Measurements from ENCODE around the gene RNASET2.

The RNASET2 gene

GRCh38 chr6:166947251-166947650, 9.1 kb downstream of the RNASET2 start:
- DNase-seq (ENCODE audit: low read depth, low spot score) = no peak

DNA sequence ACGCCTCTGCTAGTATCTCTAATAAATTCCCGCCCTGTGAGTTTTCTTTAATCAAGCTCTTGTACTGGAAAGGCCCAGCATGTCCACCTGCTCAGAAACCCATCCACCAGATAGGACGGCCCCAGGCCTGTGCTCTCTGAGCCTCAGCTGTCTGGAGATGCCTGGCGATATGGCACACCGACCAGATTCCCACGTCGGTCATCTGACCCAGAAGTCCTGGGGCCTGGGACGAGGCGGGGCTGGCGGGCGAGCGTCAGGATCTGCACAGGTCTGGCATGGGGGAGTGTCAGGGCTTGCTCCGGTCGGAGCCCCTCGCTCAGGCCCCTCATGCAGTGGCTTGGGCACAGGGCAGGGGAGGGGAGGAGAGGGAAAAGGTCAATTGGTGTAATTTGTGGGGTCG, 10.2 kb downstream of the RNASET2 start:
- DNase-seq (ENCODE audit: low read depth, low spot score) = no peak

DNA sequence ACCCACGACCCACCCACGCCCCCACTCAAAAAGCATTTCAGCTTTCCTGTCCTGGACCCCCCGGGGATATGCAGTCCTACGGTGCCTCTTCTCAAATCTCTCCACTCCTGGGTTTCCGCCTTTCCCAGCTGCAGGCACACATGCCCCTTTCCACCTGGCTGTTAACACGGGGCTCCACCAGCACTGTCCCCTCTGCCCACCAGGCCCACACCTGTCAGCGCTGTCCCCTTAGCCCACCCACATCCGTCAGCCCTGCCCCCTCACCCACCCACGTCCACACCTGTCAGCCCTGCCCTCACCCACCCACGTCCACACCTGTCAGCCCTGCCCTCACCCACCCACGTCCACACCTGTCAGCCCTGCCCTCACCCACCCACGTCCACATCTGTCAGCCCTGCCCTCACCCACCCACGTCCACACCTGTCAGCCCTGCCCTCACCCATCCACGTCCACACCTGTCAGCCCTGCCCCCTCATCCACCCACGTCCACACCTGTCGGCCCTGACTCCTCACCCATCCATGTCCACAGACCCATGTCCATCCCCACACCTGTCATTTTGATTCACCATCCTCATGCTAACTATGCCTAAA, 11.6 kb downstream of the RNASET2 start:
- DNase-seq (ENCODE audit: low read depth, low spot score) = no peak

DNA sequence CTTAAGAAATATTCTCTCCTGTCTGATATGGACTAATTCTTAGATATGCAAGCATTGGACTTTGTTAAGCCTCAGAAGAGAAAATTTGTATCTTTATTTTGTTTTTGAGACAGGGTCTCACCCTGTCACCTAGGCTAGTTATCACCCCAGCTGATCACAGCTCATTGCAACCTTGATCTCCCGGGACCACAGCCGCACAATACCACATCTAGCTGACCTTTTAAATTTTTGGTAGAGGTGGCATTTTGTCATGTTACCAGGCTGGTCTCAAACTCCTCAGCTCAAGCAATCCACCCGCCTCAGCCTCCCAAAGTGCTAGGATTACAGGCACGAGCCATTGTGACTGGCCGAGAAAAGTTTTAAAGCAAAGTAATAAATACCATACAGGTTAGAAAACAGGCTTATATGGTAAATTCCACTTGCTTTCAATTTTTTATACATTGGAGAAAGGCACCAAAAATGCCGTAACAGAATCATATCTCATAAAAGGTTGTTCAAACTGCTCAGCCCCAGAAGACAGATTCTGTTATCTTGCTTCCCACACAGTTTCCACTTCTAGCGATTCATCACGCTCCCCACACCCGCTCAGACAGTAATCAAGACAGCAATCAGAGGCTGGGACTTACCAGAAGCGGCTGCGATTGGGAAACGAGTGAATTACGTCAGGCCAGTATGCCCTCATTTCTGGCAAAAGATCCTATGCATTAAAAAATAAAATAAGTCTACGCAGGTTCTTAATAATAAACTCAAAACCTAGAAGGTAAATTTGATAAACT, 13.8 kb downstream of the RNASET2 start:
- no peak for DNase-seq (ENCODE audit: low read depth, low spot score)

- no peak for DNase-seq (ENCODE audit: low read depth, low spot score)
Observed at GRCh38 chr6:166940643-166941068, 15.7 kb downstream of the RNASET2 start.

GRCh38 chr6:166939894-166940293, 16.5 kb downstream of the RNASET2 start:
- DNase-seq (ENCODE audit: low read depth, low spot score) = no peak

GRCh38 chr6:166939345-166939744, 17.0 kb downstream of the RNASET2 start:
- DNase-seq (ENCODE audit: low read depth, low spot score) = no peak

DNA sequence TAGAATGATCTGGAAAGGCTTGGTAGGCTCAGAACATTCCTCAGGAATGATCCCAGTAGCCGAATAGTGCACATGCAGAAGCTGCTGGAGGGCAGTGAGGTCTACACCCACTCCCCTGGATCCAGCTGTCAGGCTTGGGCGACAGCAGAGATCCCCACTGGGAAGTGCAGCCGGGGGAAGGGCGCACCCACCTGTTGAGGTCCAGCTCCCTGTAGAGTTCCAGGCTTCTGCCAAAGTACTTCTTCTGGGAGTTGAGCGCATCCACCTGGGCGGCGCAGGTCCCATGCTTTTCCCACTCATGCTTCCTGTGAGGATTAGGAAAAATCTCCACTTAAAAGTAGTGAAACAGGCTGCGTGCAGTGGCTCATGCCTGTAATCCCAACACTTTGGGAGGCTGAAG, 17.6 kb downstream of the RNASET2 start:
- no peak for DNase-seq (ENCODE audit: low read depth, low spot score)

GRCh38 chr6:166938150-166938549, 18.2 kb downstream of the RNASET2 start:
- no peak for DNase-seq (ENCODE audit: low read depth, low spot score)

DNA sequence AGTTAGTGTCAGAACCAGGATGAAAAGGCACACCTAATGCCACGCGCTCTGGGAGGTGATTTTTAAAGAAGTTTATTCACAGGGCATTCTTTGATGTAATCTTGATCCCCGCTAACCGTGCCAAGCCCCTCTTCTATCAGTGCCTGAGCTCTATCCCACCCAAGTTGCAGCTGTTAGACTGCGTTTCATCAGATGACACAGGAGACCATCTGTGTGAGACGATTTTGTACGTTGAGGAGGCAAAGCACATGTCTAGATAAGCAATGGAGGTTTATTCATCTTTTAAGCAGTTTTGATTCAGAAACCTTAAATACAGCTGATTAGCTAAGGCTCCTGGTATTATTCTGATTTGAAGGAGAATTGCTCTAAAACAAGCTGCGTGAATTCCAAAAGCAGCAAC, 18.6 kb downstream of the RNASET2 start:
- no peak for DNase-seq (ENCODE audit: low read depth, low spot score)

DNA sequence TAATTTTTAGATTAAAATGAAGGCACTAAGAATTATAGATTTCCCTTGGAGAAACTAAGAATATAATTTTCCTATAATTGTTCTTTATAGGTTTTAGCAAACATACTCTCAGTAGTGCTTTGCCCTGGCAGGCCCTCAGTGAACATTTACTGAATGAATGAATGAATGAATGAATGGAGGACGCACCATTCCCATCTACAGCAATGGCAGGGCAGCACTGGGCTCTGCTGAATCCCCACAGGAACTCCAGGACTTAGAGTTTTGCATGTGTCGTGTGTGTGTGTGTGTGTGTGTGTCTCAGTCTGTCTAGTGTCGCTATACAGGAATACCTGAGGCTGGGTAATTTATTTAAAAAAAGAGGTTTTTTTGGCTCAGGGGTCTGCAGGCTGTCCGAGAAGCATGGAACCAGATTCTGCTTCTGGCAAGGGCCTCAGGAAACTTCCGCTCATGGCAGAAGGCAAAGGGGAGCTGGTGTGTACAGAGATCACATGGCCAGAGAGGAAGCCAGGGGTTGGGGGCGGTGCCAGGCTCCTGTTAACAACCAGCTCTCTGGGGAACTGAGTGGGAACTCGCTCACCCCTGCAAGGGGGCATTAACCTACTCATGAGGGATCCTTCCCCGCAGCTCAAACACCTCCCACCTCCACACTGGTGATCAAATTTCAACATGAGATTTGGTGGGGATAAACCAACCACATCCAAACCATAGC, 20.1 kb downstream of the RNASET2 start:
- no peak for DNase-seq (ENCODE audit: low read depth, low spot score)

DNA sequence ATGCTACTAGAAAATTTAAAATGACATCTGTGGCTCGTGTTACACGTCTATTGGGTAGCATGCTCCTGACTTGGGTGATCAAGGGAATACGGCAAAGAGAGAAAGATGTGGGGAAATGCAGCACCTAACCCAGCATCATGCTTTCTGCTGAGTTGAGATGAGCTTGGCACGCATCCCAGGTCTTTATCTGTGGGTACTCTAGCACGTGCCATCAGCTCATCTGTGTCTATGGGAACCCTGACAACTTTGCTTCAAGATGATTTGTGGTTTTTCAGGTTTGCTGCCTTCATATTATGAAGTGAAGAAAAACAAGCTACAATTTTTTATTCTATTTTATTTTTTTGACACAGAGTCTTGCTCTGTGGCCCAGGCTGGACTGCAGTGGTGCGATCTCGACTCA, 21.0 kb downstream of the RNASET2 start:
- DNase-seq (ENCODE audit: low read depth, low spot score) = no peak

DNA sequence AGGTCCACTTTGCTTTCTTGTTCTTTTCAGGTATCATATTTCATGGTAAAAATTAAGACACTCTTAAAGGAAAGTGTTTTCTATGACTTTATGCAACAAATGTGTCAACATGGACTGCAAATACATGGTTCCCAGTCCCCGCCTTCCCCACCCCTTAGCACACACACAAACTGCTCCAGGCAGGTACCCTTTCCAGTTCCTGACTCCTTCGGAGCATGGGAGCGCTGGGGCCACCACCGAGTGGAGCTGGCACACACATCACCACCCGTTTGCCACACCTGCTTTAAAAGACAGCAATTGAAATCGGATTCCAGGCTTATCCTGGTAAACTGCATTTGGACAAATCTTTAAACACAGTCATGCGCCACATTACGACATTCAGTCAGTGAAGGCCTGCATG, 22.2 kb downstream of the RNASET2 start:
- no peak for DNase-seq (ENCODE audit: low read depth, low spot score)

DNA sequence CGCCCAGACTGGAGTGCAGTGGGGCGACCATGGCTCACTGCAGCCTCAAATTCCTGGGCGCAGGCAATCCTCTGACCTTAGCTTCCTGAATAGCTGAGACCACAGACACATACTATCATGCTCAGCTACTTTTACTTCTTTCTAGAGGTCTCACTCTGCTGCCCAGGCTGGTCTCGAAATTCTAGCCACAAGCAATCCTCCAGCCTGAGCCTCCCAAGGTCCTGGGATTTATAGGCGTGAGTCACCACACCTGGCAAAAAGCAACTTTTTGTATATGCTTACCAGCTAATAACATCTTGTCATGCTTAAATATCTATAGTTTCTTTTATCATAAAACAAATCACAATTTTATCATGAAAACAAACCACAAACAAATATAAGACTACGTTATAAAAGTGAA, 23.0 kb downstream of the RNASET2 start:
- no peak for DNase-seq (ENCODE audit: low read depth, low spot score)

- no peak for DNase-seq (ENCODE audit: low read depth, low spot score)
Observed at GRCh38 chr6:166932616-166933015, 23.7 kb downstream of the RNASET2 start.

DNA sequence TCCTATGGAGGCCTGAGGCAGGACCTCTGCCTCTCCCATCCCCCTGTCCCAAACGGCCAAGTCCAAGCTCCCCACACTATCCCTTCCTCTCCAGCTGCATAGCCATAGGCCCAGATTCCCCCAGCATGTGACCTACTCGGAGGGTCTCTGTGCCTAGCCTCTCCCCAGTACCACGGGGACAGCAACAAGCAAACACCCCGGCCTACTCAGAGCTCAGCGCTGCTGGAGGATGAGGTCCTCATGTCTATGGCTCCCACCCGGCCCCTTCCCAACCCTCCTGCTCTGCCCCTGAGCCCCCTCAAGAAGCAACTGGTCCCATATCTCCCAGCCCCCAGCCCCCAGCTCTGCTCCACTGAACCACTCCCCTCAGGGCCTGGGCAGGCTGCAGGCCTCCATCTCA, 24.2 kb downstream of the RNASET2 start:
- no peak for DNase-seq (ENCODE audit: low read depth, low spot score)

DNA sequence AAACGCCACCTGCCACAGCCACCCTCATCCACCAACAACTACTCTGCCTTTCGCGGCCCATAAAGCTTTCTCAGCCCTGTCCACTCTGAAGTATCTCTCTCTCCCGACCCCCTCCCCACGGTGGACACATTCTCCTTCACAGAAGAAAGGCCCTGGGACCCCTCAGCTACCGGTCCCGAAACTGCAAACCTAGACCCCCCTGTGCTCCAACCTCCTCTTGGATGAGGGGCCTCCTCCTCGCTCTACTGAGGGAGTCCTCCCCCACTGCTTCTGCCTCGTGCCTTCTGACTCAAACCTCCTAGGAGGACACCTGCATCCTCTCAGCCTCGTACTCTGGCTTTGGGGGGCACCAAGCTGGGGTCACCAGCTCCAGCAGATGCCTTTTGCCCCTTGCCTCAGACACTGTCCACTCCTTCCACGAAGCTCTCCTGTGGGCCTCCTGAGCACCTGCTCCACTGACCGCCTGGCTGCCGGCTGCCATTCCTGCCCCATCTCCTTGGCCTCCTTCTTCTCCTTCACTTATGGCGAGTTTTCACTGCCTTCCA, 24.9 kb downstream of the RNASET2 start:
- no peak for DNase-seq (ENCODE audit: low read depth, low spot score)

- no peak for DNase-seq (ENCODE audit: low read depth, low spot score)
Observed at GRCh38 chr6:166930354-166930891, 25.9 kb downstream of the RNASET2 start.

DNA sequence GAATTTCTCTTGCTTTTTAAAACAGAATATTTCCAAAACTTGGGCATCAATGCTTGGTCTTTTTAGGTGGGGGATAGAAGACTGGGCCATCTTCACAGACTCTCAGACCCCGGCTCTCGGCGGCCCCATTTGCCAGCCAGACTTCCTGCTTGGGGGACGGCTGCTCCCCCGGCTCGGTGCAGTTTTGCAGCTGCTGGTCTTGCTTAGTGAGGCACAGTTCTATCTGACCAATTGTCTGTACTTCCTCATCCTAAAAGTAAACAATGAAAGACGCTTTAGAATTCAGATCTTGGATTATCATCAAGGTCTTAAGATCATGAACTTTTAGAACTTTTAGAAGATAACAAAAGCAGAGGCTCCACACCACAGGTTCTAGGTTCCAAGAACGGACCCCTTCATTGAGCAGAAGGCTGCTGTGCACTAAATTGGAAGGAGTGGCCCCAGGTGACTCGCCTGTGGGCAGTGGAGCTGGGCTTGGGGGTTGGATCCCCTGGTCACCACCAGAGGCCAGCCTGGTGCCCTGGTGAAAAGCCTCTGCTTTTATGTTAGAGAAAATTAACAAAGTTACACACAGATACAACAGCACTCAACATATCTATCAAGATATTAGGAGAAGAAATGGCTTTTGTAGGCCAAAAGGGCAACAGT, 26.7 kb downstream of the RNASET2 start:
- DNase-seq (ENCODE audit: low read depth, low spot score) = no peak

- DNase-seq (ENCODE audit: low read depth, low spot score) = no peak
Observed at GRCh38 chr6:166928644-166929541, 27.5 kb downstream of the RNASET2 start.
